GM19035 (cell line): ENCODE data around the gene SLC9A6.

Source experiments
- ATAC-seq: cut with Tn5 transposase; IDR thresholded peaks from one replicate; pipeline ENCODE4 v1.9.1; 2021; ENCODE audit not compliant: unreplicated experiment

SLC9A6 gene

DNA sequence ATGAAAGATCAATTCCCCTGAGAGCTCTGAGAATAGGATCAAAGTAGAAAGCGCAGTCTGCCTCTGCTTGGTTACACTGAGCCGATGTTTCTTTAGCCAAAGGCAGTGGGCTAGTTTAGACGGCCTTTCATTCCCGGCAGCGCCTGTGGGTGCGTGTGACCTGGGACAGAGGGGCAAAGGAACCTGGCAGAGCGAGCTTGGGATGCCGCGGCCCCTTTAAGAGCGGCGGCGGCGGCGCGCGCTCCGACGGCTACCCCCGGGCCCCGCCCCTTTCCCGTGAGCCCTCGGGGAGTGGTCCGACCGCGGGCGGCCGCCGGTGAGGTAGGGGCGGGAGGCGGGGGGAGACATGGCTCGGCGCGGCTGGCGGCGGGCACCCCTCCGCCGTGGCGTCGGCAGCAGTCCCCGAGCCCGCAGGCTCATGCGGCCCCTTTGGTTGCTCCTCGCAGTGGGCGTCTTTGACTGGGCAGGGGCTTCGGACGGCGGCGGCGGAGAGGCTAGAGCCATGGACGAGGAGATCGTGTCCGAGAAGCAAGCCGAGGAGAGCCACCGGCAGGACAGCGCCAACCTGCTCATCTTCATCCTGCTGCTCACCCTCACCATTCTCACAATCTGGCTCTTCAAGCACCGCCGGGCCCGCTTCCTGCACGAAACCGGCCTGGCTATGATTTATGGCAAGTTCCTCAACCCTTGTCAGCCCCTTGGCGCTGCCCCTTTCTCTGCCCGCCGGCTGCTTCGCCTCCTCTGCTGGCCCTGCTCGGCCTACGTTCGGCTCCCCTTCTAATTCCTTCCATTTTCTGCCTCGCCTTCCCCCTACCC lies at the start of gene SLC9A6:
SLC9A6 (plus strand) TSS at position 279 of the 816 bp plus-strand sequence; CDS start at position 503, 224 bp downstream.
- peak; percentile 93 for ATAC-seq

DNA sequence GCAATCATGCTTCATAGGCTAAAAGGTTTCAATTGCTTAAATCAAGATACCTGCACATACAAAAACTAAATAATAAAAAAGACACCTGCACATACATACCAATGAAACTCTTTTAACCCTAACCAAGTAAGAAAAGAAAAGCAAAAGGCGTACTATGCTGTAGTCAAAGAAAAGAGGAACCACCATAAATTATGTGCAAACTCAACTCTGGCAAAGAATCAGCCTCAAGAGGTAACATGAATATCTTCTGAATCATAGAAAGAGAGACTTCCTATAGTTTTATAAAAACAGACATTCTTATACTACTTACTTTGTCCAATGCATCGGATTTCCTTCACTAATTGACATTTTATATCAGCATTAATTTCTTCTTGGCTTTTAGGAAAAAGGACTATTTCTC lies 40.7 kb upstream of the SLC9A6 start:
- no peak for ATAC-seq

DNA sequence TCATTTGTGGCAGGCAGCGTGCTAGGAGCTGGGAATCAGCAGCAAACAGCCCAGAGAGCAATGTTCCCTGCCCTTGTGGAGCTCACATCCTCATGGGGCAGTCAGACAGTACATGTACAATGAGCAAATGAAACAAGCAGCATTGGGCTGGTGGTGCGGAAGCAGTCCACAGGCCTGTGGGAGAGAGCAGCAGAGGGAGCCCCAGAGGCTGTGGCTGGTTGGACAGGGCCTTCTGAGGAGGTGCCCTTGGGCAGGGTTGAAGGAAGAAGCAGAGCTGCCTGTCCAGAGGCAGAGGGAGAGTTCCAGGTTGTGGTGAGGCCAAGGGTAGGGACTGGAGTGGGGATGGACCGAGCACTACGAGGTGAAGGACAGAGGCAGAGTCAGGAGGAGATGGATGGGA lies 33.9 kb upstream of the SLC9A6 start:
- no peak for ATAC-seq

DNA sequence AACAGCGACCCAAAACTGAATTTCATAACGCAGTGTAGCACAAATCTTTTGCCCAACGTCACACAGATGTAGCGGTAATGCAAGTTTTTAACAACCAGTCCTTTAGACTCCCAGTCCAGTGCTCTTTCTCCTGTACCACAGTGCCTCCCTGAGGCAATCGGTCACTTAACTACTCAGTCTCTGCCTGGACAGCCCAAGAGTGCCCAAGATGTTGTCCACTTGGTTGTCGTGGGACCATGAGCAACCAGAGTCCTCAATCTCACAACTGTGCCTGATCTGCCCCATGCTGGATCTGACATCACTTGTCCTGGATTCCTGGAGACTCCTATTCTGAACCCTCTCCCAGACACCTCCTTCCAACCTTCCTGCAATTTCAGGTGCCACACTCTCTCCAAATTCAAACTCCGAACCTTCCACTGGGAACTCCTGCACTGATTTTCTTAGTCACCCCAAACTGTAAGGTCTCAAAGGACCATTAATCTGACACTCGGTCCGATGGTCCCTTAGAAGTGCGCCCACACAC lies 12.1 kb upstream of the SLC9A6 start:
- peak; percentile 25 for ATAC-seq

DNA sequence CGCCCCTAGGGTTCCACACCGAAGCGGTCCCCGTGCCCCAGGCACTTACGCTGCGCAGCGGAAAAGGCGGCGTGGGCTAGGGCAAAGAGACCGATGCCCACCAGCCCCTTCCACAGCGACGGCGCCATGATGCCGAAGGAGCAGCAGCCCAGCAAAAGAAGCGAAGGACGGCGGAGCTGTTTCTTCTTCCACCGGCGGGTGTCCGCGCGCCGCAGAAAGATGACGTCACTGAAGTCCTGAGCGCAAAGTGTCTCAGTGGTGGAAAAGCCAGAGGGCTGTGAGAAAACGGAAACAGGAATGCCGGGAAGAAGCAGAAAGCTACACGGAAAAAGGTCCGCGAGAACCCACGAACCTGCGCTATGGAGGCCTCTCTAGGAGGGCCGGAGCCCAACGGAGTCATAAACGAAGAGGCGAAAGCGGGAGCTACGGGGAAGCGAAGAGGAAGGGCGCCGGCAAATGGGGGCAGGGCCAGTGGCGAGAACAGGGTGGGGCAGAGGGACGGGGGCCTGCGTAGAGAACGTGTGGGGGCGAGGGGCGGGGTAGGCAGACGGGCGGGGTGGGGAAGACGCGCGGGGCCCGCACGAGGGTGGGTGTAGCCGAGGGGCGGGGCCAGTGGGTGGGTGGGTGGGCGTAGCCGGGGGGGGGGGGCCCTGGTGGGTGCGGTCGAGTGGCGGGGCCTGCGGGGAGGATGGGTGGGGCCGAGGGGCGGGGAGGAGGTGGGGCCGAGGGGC lies 11.5 kb upstream of the SLC9A6 start, which contains the start of gene MMGT1:
MMGT1 (minus strand) TSS at position 441 of the 731 bp plus-strand sequence; CDS start at position 128, 313 bp downstream.
- ATAC-seq = peak; percentile 82

DNA sequence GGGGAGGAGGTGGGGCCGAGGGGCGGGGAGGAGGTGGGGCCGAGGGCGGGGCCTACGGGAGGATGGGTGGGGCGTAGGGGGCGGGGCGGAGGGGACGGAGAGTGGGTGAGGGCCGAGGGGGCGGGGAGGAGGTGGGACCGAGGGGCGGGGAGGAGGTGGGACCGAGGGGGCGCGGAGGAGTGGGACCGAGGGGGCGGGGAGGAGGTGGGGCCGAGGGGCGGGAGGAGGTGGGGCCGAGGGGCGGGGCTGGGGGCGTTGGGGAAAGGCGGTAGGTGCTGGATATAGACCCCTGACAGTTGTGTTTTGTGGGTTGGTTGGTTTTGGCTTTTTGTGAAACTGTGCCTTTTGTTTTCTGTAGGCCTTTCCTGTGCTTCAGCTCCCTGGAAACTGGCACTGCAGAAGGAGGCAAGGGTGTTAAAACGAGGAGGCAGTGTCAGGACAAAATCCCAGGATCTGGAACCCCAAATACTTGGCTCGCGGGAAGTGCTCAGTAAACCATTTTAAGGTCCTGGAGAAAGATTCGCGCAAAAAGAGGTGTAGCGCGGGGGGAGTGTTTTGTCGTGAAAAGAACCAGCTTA lies 10.9 kb upstream of the SLC9A6 start:
- no peak for ATAC-seq

DNA sequence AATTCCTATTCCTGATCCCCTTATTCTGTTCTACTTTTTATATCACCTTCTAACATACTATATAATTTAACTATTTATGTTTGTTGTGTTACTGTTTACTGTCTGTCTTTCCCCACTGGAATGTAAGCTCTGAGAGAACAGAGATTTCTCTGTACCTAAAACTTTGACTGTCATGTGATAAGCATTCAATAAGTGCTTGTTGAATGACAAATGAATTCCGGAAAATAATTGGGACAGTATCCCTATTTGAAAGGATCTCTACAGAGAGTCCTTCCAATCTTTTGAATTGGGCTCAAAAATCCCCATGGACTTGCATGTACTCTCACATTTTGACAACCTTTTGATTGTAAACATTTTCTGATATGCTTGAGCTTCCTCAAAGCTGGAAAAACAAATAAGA lies 9.8 kb upstream of the SLC9A6 start:
- ATAC-seq = no peak

DNA sequence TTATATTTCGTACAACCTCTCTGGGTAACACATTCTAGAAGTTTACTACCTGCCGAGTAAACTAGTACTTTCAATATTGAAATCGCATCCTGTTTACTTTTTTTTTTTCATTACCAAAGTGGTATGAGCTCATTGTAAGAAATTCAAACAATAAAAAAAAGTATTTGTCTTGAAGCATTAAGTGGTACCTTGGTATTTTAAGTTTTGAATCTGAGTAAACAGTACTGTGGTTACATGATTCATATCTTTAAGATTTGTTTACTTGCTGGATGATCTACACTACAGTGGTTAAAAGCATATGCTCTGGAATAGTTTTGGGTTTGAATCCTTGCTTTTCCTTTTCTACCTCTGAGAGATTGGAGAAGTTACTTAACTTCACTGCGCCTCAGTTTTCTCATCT lies 7.6 kb upstream of the SLC9A6 start:
- no peak for ATAC-seq

DNA sequence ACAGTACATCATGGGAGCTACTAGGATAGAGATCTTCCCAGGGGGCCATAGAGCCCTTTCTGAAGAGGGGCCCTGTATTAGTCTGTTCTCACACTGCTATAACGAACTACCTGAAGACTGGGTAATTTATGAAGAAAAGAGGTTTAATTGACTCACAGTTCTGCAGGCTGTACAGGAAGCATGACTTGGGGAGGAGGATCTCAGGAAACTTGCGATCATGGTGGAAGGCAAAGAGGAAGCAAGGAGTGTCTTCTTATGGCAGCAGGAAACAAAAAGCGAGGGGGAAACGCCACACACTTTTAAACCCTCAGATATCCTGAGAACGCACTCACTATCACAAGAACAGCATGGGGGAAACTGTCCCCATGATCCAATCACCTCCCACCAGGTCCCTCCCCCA lies 4.2 kb upstream of the SLC9A6 start:
- ATAC-seq = no peak

DNA sequence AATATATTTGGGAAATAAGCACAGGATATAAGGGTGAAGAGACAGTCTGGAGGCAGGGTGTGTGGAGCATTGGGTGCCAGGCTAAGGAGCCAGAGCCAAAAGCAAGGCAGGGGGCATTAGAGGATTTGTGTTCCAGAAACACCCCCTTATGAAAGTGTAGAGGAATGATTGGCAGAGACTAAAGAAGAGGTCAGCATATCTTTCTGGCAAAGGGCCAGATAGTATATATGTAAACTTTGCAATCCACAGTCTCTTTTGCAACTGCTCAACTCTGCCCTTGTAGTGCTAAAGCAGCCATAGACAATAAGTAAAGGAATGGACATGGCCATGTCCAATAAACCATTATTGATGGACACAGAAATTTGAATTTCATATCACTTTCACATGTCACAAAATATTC lies 3.6 kb upstream of the SLC9A6 start:
- ATAC-seq = no peak

DNA sequence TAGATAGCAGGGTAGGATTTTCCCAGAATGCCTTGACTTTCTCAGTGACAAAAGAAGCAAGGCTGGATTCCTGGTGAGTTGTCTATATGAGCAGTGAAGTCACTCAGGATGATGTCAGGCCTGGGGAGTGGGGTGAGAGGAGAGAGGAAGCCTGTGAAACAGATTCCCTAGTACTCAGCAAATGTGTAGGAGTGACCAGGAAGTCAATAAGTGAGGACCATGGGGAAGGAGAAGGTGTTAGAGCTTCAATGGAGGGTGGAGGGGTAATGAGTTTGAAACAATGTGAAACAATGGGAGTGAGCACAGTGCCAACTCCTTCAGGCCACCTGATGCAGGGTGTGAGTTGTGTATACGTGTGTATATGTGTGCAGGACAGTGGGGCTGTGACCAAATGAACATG lies 2.4 kb upstream of the SLC9A6 start:
- no peak for ATAC-seq

DNA sequence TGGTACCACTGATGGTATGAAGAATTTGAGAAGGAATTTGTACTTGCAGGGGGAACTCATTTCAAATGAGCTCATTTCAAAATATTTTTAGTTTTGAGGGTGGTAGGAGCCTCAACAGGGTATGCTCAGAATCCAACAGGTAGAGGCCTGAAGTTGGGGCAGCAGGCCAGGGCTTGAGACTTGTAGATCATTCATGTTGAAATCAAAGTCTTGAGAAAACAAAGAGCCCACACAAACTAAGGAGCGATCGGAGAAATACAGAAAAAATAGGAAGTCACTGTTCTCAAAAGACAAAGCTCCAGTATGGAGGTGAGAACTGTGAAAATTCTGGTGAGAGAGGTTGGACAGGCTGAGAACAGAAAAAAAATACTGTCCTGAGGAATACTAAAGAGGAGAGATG lies 979 bp upstream of the SLC9A6 start:
- no peak for ATAC-seq

DNA sequence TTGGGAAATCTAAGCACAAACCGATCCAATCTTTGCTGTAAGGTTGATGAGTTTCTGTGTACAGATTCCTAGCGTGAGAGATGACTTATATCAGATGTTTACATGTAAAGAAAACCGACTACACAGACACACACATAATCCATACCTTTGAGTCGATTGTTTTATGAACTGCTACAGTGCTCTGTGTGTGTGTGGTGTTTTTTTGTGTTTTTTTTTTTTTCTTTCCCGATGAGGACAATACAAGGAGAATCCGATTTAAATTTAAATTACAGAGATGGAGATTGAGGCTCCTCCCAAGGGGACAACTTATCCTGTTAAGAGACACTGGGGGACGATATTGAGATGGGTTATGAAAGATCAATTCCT lies 461 bp upstream of the SLC9A6 start:
- ATAC-seq = no peak

DNA sequence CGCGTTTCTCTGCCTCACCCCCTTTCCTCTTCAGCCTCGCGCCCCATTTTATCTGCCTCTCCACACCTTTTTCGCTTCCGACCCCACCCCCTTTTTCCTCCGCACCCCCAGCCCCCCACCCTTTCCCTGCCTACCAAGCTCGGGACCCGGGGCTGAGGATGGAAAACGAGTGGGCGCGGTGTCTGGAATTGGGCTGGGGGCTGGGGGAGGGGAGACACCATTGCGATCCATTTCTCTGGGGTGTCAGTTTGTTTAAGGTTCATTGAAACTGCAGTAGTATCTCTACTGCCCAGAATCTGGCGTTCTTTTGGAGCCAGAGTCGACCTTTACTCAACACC lies 707 bp downstream of the SLC9A6 start:
- no peak for ATAC-seq

DNA sequence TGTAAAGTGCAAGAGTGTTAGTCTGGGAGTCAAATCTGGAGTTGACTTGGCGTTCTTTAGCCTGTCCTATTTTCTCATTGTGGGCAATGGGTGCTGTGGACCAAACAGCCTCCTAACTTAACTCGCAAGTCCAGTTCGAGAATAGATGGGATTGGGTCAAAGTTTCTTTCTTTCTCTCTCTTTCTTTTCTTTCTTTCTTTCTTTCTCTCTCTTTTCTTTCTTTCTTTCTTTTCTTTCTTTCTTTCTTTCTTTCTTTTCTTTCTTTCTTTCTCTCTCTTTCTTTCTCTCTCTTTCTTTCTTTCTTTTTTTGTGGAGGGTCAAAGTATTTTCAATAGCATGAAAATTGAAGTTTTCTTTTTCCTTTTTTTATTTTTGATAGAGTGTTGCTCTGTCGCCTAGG lies 3.0 kb downstream of the SLC9A6 start:
- ATAC-seq = no peak

DNA sequence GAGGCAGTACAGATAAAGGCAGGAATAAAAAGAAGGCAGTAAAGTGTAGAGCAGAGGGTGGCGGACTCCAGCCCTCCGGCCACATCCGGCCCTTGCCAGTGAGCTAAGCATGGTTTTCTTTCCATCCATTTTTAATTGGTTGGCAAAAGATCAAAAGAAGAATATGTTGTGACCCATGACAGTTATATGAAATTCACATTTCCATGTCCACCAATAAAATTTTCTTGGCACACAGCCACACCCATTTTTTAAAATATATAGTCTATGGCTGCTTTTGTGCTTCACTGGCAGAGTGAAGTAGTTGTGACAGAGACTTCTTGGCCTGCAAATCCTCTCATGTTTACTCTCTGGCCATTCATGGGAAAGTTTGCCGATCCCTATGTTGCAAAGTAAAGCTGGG lies 29.8 kb downstream of the SLC9A6 start:
- ATAC-seq = no peak

DNA sequence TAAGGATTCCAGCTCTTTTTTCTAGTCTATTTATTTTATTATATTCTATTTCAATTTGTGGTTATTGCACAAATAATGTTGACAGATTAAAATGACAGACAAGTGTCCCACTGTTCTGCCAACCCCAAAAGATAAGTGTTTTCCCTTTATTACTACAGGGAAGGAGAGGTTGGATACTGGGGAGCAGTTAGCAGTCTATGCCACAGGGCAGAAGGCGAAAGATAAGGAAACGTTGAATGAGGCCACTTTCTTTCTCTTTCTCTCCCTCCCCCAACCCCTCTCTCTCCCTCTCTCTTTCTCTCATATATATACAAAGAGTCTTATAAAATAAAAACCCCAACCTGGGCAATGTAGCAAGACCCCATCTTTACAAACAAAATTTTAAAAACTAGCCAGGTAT lies 31.6 kb downstream of the SLC9A6 start:
- no peak for ATAC-seq

DNA sequence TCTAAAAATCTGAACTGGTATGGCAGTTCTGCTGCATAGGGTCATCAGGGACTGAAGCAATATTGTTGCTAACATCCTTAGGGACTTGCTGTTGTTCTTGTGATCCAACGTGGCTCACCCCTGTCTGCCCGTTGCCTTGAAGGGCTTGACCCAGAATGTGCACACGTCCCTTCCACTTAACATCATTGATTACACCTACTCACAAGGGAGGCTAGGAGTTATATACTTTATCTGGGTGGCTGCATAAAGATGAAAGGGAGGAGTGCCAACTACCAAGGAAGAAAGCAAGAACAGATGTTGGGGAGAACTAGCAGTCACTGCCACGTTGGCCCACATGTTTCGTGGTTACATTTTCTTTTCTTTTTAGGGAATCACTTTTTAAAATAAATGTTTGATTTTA lies 34.0 kb downstream of the SLC9A6 start:
- ATAC-seq = no peak

DNA sequence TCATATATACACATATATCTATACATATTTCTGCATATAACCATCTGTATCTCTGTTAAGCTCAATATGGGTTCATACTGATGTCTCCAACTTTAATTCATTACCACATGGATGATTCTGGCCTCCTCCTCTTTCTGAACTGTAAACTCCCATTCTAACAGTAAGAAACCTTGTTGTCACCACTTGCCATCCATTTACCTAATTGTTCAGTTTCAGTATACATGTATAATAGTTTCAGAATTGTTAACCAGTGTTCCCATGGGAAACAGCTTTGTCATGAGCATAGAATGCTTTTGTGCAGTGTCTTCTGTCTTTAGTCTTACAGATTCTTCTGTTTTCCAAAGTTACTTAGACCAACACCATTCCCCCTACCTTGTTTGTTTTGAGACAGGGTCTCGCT lies 35.9 kb downstream of the SLC9A6 start:
- ATAC-seq = no peak

DNA sequence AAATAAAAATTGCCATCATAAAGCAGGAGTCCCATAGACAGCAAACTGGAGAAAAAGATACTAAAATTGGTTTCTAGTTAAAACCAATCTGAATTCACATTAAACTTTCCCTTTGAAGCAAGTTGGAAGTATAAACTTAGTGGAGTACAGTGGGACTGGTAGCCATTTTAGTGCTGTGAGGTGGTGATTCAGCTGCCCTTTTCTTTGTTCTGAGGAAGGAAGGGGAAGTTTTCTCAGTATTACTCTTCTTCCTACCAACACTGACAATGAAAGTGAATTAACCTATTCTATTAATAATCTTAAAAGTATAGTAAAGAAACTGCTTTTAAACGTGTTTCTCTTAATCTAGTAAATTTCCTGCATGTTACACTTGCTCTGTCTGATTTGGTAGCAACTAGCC lies 36.7 kb downstream of the SLC9A6 start:
- peak; percentile 67 for ATAC-seq

DNA sequence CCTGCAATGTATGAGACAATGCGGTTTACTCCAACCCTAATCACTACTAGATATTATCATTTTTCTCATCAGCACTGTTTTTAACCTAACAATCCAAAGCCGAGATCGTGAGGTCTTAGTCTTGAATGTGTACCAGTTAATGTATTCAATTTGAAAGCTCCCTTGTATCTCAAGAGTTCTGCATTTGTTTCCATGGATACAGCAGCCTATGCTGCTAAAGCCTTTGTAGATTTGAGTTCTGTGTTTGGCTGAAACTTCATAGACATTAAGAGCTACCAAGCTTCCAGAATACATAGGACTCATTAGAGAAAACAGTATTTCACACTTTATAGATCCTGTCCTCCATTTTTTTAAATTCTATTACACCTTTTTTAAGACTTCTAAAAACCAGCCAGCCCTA lies 39.9 kb downstream of the SLC9A6 start:
- ATAC-seq = no peak

DNA sequence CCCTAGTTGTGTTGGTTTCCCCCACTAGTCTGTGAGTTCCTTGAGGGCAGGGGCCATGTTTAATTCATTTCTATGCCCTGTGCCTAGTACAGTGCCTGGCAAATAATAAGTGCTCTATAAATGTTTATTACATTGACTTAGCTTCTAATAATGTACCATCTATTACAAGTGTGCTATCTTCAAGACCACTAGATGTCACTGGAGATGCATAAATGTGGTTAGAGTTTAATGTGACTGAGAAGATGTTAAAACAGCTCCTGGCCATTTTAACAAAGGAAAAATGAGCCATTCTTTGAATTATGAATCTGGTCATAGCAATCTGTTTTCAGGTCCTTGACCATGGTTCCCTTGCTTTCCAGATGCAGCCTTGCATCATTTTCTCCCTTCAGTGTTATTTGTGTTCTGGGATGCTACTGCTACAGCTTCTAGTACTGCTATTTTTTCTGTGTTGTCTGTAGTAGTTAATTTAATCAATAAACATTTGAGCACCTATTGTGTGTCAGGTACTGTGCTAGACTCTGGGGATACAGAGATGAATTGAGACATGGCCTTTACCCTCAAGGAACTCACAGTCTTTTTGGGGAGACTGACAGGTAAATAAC lies 43.2 kb downstream of the SLC9A6 start:
- ATAC-seq = no peak
